ENCODE data around the gene LIN7C.
A peak's percentile ranks its signal among the peaks of the same experiment; 100 is the strongest.

The LIN7C gene

DNA sequence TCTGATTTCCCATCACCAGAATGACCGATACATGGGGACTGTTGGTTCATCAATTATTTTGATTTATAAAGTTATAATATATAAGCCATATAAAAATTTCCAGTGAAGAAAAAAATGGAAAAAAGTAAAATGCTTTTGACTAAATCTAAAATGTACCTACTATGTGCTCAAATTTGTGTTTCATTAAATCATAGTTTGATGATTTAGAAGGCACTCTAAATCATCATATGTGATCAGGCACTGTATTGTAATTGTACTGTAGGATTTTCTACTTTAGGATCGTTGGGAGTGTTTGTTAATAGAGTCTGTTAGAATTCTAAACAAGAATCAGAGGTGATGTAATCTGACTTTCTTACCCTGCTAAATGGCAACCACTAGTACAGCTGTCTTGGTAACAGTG lies 2.4 kb downstream of the LIN7C start:
- ChIA-PET POLR2A (no interaction called here), CTCF (interaction anchor here (1.1 kb wide), 1 partner anchor 208 kb away, joined by 3 read pairs; no protein-coding TSS in a partner anchor)
- TF ChIP-seq, protein P1, sequence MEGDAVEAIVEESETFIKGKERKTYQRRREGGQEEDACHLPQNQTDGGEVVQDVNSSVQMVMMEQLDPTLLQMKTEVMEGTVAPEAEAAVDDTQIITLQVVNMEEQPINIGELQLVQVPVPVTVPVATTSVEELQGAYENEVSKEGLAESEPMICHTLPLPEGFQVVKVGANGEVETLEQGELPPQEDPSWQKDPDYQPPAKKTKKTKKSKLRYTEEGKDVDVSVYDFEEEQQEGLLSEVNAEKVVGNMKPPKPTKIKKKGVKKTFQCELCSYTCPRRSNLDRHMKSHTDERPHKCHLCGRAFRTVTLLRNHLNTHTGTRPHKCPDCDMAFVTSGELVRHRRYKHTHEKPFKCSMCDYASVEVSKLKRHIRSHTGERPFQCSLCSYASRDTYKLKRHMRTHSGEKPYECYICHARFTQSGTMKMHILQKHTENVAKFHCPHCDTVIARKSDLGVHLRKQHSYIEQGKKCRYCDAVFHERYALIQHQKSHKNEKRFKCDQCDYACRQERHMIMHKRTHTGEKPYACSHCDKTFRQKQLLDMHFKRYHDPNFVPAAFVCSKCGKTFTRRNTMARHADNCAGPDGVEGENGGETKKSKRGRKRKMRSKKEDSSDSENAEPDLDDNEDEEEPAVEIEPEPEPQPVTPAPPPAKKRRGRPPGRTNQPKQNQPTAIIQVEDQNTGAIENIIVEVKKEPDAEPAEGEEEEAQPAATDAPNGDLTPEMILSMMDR (IDR thresholded peaks at IDR 0.05; ENCODE audit: control extremely low read depth, extremely low read depth, low read depth, missing control alignments), result no peak
- no peak for DNase-seq (ENCODE audit: extremely low spot score)

DNA sequence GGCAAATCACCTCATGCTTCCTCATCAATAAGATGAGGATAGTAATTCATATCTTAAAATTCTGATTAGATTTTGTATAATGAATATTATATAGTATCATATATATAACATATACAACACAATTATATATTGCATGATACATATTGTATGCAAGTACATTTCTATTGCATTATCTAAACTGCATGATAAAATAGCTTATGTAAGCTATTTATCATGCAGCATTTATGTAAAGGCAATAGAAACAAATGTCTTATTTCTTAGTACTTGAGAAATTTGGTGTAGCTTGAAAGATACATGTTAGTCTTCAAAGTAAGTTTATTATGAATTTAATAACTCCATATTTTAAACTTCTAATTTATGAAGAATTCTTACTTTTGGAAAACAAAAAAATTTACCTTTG lies 5.5 kb downstream of the LIN7C start:
- ChIA-PET CTCF (interaction anchor here (8.4 kb wide), 1 partner anchor 16 kb away, joined by 101 read pairs; no protein-coding TSS in a partner anchor), POLR2A (no interaction called here)
- TF ChIP-seq, protein P1 (IDR thresholded peaks at IDR 0.05; ENCODE audit: control extremely low read depth, extremely low read depth, low read depth, missing control alignments), result no peak
- DNase-seq (ENCODE audit: extremely low spot score), result no peak

GRCh38 chr11:27497911-27498310 lies 8.7 kb downstream of the LIN7C start:
- POLR2A ChIA-PET, result no interaction called here
- TF ChIP-seq, protein P1 (IDR thresholded peaks at IDR 0.05; ENCODE audit: control extremely low read depth, extremely low read depth, low read depth, missing control alignments), result no peak
- CTCF ChIA-PET, result interaction anchor here (0.9 to 8.4 kb wide), 14 partner anchors 10 to 339 kb away, joined by 3 to 101 read pairs (median 6); partner anchors contain the start of gene LGR4
- no peak for DNase-seq (ENCODE audit: extremely low spot score)

GRCh38 chr11:27497284-27497866 lies 9.2 kb downstream of the LIN7C start:
- TF ChIP-seq, protein P1 (IDR thresholded peaks at IDR 0.05; ENCODE audit: control extremely low read depth, extremely low read depth, low read depth, missing control alignments), result peak; percentile 44
- no peak for DNase-seq (ENCODE audit: extremely low spot score)
- ChIA-PET CTCF (interaction anchor here (0.7 to 8.4 kb wide), 17 partner anchors 9 to 1213 kb away, joined by 3 to 101 read pairs (median 5); partner anchors contain the start of genes CCDC34 and LGR4), POLR2A (no interaction called here)

DNA sequence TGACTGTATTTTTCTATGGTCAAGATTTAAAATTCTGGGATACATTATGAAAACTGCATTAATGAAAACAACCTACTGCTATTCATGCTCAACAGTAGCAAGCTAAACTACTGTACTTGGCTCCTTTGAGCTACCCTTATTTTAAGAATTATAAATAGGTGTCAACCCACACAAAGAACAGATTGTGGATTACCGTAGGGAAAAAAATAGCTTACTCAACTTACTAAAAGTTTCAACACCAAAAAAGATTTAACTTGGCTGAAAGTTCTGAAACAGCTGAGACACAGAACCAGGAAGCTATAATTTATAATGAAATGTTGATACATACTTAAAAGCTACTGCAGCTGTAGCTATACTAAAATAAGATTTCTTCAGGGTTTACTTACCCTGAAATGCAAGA lies 10.1 kb downstream of the LIN7C start:
- CTCF ChIA-PET, result interaction anchor here (0.7 to 8.4 kb wide), 15 partner anchors 9 to 1212 kb away, joined by 3 to 101 read pairs (median 4); partner anchors contain the start of gene CCDC34
- no peak for DNase-seq (ENCODE audit: extremely low spot score)
- POLR2A ChIA-PET, result interaction anchor here (0.6 kb wide), 1 partner anchor 1007 kb away, joined by 4 read pairs; no protein-coding TSS in a partner anchor
- TF ChIP-seq, protein P1 (IDR thresholded peaks at IDR 0.05; ENCODE audit: control extremely low read depth, extremely low read depth, low read depth, missing control alignments), result no peak

DNA sequence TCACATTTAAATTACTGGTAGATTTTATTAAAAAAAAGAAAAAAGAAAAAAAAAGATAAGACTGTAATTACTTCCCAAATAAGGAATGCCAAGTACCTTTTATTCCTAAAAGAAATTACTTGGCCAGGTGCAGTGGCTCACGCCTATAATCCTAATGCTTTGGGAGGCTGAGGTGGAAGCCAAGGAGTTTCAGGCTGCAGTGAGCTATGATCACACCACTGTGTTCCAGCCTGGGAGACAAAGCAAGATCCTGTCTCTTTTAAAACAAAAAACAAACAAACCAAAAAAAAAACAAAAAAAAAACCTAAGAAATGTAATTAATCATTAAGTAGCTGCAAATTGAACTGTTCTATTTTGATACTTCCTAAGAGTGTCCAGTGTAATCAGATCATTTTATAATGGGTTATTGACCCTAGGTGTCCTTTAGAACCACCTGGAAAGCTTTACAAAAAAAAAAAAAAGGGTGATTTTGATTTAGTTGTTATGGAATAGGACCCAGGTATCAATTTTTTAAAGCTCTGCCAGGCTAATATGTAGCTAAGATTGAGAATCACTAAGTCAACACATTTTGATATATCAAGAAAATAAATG lies 10.8 kb downstream of the LIN7C start:
- no peak for DNase-seq (ENCODE audit: extremely low spot score)
- ChIA-PET POLR2A (interaction anchor here (0.6 kb wide), 1 partner anchor 1007 kb away, joined by 4 read pairs; no protein-coding TSS in a partner anchor), CTCF (interaction anchor here (0.7 to 8.4 kb wide), 11 partner anchors 8 to 1212 kb away, joined by 3 to 101 read pairs (median 4); no protein-coding TSS in a partner anchor)
- TF ChIP-seq, protein P1 (IDR thresholded peaks at IDR 0.05; ENCODE audit: control extremely low read depth, extremely low read depth, low read depth, missing control alignments), result no peak

Data from GM10248 (cell line).